LHCN-M2 (cell line): ENCODE data around the gene NXPE1. TPM values are rescaled to one million over a fixed set of nuclear protein-coding genes. Genes with fewer than 3 reads are reported as not detected.

Experiments used
- DNase-seq: peaks from one replicate; pipeline ENCODE4 v3.0.0-alpha.2; 2012; ENCODE audit warnings: low read depth
- total RNA-seq: library from RNA; depleted of rRNA; stranded (reverse); fragments of >200 nt; gene quantifications from 2 replicates; pipeline ENCODE4 v1.2.3, GENCODE V29; 2014; rRNA removed

Gene NXPE1
- total RNA-seq, 1 experiment from 2014 or later = not detected

DNA sequence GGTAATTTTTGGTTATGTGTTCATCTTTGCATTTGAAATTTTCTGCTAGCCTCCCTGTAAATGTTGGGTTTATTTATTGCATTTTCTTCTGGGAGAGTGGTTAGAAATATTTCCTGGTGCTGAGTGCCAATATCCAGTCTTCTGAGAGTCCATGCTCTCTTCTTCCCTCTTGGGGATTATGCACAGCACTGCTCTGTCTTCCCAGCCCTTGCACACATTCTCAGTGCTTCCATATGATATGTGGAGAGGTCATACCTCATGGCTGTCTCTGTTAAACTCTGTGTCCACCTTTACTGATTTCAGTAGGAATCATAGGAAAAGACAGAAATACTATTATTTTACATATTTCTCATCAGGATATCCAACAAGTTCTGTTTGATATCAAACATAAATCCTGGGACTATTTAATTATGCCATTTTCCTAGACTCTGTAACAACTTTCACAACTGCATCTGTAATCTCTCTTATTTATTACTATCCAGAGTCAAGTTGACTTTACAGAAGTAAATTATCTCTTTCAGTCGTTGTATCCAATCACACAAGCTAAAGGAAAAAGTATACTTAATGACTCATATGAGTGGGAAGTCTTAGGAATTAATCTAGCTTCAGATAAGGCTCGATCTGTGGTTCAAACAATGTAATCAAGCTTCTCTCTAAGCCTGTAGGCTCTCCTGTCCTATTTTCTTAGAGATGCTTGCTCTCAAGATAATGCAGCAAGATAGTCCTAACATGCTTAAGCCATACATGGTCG is 2.7 kb upstream of the NXPE1 start:
- peak; percentile 20 for DNase-seq

GRCh38 chr11:114556135-114556534 is 3.5 kb downstream of the NXPE1 start:
- DNase-seq = no peak

- DNase-seq = peak; percentile 53
These were observed 6.0 kb downstream of the NXPE1 start for GRCh38 chr11:114553642-114554041.

DNA sequence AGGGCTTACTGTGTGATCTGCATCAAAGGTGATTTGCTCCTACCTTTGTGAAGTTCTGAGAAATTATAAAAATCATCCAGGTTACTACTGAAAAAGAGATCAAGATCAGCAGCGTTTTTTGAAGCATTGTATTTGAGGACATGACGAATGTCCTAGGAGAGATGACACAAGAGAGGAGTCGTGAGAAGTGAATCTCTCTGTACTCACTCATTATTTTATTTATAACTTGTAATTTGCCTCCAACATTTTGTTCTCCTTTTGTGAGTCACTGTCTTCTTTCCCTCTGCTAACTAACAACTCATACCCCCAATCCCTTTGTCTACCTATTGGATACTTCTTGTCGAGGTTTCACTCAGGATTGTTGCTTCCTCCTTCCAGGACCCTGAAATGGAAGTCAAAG is 8.6 kb downstream of the NXPE1 start:
- DNase-seq = no peak

GRCh38 chr11:114525682-114526081 is 34.0 kb downstream of the NXPE1 start:
- DNase-seq = no peak

DNA sequence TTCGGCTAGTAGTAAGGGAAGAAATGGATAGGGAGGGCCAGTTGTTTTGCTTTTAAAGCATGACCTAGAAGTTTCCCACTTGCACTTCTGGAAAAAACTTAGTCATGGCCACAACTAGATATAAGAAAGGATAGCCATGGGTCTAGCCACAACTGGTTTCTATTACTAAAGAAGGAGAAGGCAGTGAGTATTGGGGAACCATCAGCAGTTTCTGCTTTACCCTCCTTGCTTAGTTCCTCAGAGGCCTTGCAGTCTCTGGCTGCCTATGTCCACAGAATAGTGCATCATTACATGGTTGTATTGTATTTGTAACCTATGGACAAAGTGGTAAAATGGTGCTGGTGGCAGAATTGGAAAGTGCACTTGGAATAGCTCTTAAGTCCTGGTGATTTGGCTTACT is 35.6 kb downstream of the NXPE1 start:
- no peak for DNase-seq

DNA sequence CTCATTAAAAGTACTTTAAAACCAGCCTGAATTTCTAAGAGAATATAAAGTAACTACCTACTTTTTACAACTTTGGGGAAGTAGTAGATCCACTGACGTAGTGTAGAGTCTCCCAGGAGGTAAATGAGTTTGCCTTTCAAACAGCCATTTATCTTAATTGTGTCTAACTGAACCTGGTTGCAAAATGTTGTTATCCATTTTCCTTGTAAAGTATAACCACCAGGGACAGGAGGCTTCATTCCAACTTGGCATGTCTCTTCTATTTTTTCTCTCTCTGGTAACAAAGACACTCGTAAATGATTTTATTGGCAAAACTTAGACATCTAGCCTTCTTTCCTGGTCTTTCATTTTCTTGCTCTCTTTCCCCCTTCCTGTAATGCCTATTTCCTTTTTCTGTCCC is 36.9 kb downstream of the NXPE1 start:
- DNase-seq = no peak

DNA sequence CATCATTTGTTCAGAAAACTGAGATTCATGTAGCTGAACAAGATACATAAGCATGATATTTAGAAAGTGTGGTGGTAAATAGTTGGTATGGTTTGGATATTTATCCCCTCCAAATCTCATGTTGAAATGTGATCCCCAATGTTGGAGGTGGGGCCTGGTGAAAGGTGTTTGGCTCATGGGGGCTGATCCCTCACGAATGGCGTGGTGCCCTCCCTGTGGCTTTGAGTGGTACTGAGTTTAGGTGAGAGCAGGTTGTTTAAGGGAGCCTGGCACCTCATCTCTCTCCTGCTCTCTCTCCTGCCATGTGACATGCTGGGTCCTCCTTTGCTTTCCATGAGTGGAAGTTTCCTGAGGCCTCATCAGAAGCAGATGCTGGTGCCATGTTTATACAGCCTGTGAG is 48.1 kb downstream of the NXPE1 start:
- no peak for DNase-seq

- no peak for DNase-seq
These were observed 48.6 kb downstream of the NXPE1 start for GRCh38 chr11:114511079-114511478.

- peak; percentile 56 for DNase-seq
These were observed 57.8 kb downstream of the NXPE1 start for GRCh38 chr11:114501901-114502300.

GRCh38 chr11:114499756-114500155 is 59.9 kb downstream of the NXPE1 start:
- no peak for DNase-seq

GRCh38 chr11:114496915-114497314 is 62.8 kb downstream of the NXPE1 start:
- DNase-seq = no peak

- DNase-seq = no peak
These were observed 75.8 kb downstream of the NXPE1 start for GRCh38 chr11:114483929-114484328.

DNA sequence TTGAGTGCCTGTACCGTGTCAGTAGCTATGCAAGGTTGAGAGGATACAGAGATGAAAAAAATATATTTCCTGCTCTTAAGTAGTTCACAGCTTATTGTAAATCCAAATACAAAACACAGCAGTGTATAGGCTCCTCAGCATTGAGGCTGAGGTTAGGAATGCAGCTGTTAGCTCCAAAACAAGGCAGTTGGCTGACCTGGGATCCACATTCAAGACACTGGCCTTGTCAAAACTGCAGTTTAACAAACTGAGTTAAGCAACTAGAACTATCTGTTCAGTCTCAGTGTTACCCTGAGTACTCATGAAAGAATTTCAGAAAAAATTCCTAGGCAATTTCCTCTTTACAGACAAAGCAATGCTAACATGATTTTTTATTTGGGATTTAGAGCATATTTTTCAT is 77.6 kb downstream of the NXPE1 start:
- DNase-seq = no peak

DNA sequence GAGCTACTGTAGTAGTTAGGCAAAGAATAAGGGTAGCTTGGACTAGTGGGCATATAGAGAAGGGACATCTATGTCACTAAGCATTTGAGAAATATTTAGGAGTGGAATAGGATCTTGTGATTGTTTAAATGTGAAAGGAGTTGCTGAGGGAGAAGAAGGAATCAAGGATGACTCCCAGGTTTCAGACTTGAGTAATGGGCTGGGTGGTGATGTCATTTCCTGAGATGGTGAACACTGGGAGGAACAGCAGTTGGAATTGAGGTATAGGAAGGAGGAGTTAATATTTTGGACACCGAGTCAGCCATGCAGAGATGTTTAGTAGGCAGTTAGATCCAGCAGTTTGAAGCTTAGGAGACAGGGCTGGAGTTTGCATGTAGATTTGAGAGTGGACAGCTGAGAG is 80.3 kb downstream of the NXPE1 start:
- no peak for DNase-seq

DNA sequence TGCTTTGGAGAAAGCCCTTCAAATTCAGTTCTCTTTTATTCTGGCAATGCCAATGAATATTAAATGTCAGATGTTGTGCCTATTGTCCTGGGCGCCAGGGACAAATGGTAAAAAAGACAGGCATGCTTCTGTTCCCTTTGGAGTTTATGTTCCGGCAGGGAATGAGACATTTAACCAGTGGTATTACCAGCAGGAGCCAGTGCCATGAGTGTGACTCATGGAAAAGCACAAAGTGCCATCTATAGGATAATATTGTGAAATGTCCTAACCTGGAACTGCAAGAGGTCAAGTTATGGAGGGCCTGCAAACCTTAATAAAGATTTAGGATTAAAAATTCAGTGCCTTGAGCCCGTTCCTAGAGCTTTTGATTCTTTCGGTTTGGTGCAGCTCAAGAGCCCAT is 80.9 kb downstream of the NXPE1 start:
- peak; percentile 49 for DNase-seq

DNA sequence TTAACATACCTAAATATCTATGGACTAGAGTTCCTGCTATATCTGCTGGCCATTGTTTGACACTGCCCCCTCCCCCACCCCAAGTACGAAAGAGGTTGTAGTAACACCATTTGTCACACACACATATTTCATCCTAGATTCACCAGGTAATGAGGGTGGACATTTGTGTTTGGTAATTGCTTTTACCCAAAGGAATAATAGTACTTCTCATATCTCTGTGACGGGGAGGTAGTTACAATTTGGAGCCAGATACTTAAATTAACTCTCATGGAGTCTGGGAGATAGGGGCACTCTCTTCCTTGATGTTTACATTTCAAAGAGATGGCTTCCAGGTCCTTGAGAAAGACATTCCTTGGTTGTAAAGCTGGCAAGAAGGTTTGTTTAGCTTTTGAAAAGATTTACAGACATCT is 81.7 kb downstream of the NXPE1 start:
- DNase-seq = no peak

DNA sequence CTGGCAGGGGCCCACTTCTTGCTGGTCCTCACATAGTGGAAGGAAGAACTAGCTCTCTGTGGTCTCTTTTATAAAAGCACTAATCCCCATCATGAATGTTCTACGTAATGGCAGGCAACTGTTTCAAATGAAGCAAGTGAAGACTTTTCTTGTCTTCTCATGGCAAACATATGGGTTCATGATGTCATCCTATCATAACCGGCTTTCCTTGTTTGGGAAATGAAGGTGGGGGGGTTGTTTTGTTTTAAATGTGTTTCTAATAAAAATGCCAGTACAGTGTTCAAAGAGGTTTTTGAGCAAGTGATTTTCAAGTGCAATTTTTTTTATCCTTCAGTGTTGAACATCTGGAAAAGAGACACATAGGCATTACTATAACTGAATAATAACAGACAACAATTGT is 87.0 kb downstream of the NXPE1 start:
- DNase-seq = no peak

Other genes with a start within 250 kb of the NXPE1 start
- gene C11orf71, start 159.4 kb downstream of the NXPE1 start, total RNA-seq = 1.9 and 6.0 TPM in 2 replicates
- gene RBM7, start 159.2 kb downstream of the NXPE1 start, total RNA-seq = 20.5 and 28.2 TPM in 2 replicates
- 177 and 185 TPM in 2 replicates for gene REXO2, start 120.4 kb downstream of the NXPE1 start, total RNA-seq
- gene NXPE4, start 35.9 kb upstream of the NXPE1 start, total RNA-seq = not detected in 2 replicates
- 0.11 and 0.13 TPM in 2 replicates for gene NXPE2, start 118.6 kb upstream of the NXPE1 start, total RNA-seq